T-helper 1 cell treated with Interleukin-12 subunit alpha and Interleukin-12 subunit beta and Interleukin-4 antibody, amounts not matched to agents 30 ng/mL and 1 ng/mL, for 36 hours (primary cell): ENCODE data around the gene WRNIP1. TPM values are rescaled to one million over a fixed set of nuclear protein-coding genes. Genes with fewer than 3 reads are reported as not detected.

Experiments
- intact Hi-C: fragments of 100-400 bp; cut with micrococcal nuclease; formaldehyde crosslinking; loops from one replicate; pipeline ENCODE4 v1.15.1; 2024
- total RNA-seq: library from RNA; stranded (reverse); gene quantifications from 2 replicates; pipeline ENCODE4 v1.2.3, GENCODE V29; 2022

Gene WRNIP1
- total RNA-seq, 1 donor from 2014 or later, result 45.6 TPM

DNA sequence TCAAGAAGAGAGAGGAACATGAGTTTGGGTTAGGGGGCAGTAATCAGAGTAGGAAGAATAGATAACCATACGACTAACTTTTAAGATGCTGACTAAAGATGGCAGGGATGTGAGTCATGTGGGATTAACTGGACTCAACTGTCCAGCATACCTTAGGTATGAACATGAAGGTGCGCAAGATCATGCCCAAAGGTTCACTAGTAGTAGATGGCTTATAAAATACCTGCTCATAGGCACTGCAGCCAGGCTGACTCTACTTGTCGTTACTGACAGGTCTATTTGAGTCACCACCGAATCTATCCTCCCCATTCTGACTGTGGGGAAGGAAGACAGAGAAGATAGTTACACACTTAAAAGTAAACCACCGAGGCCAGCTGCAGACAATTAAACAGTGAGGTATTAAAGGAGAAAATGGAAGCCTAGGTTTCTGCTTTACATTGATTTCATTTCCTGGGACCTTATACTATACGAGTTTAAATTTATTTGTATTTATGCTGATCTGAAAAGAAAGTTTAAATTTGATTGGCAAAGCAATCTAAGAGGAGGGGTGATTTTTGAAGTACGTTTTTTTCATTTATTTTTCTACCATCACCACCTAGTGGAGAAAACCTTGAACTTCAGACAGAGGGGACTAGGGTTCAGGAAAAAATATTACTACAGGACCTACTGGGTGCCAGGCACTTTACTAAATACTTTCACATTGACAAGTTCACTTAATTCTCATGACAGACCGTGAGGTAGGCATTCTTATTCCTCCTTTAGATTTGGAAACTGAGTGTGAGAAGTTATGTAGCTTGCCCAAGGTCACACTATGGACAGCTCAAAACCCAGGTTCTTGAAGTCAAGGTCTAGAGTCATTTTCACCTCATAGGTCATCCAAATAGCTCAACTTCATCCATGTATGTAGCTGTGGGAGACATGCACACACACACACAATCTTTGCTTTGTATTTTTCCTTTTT is 4.0 kb upstream of the WRNIP1 start:
- intact Hi-C loops, result loop anchor here (1.0 to 10.0 kb wide), 3 partner anchors 11 to 1084 kb away; partner anchors contain the start of genes FAM50B and MYLK4

- intact Hi-C loops, result loop anchor here (10.0 kb wide), 1 partner anchor 1082 kb away; the partner anchor contains the start of gene FAM50B
Observed at GRCh38 chr6:2762868-2763267, 2.3 kb upstream of the WRNIP1 start.

DNA sequence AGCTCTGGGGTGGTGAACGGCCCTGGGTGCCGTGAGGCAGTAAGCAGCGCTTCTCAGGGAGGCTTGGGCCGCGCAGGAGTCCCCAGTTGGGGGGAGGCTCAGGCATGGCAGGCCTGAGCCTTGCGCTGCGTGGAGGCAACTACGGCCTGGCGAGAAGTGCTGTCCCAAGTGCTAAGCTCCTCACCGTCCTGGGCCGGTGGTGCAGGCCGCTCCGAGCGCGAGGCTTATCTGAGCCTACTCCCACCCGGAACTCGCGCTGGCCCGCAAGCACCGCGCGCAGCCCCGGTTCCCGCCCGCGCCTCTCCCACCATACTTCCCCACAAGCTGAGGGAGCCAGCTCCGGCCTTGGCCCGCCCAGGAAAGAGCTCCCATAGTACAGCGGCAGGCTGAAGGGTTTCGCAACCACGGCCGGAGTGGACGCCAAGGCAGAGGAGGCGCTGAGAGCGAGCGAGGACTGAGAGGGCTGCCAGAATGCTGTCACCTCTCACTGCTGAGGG is 1.8 kb upstream of the WRNIP1 start:
- intact Hi-C loops, result loop anchor here (10.0 kb wide), 1 partner anchor 1081 kb away; the partner anchor contains the start of gene FAM50B

- intact Hi-C loops, result loop anchor here (1.0 to 10.0 kb wide), 6 partner anchors 222 to 1255 kb away; partner anchors contain the start of genes FAM50B, GMDS and TUBB2A
Observed at GRCh38 chr6:2763876-2764540, 1.2 kb upstream of the WRNIP1 start.

DNA sequence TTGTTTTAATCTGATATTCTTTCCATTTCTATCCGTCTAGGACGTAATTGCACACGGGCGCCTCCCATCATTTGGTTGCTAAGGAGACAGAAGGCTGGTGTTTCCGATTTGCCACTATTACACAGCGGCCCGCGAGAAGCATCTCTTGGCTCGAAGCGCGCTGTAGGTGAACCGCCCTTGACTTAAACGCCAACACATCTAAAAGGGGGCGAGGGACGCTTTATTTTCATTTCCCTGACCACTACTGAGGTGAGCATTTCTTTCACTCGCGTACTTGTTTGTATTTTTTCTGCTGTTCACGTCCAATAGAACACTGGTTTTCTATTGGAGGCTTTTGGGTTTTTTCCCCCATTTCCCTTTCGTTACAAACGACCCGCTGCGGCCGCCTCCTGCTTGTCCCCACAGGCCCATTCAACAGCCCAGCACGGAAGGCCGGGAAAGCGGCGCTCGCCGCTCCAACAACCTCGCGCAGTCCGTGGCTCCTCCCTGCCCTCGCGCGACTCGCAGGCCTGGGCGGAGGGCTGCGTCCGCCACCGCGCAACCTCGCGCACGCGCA is 505 bp upstream of the WRNIP1 start:
- intact Hi-C loops, result loop anchor here (1.0 to 10.0 kb wide), 18 partner anchors 29 to 1373 kb away; partner anchors contain the start of genes BPHL, ECI2, FAM50B and GMDS

DNA sequence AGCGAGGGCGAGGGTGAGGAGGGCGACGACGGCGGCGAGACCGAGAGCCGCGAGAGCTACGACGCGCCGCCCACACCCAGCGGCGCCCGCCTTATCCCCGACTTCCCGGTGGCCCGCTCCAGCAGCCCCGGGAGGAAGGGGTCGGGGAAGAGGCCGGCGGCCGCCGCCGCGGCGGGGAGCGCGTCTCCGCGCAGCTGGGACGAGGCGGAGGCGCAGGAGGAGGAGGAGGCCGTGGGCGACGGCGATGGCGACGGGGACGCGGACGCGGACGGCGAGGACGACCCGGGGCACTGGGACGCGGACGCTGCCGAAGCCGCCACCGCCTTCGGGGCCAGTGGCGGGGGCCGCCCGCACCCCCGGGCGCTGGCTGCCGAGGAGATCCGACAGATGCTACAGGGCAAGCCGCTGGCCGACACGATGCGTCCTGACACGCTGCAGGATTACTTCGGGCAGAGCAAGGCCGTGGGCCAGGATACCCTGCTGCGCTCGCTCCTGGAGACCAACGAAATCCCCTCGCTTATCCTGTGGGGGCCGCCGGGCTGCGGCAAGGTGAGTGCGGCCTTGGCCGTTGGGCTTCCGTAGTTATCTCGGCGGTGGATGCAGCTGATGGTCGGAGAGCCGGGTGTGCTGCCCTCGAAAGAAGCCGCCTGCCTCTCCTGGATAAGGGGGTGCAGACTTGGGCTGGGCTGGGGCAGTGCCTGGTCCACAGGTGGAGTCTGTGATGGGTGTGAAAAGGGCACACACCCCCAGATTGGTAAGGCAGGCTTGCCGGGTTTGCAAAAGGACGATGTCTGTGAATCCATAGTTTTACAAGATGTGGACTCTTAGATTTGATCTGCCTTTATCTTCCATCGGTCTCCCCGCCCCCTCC is 938 bp downstream of the WRNIP1 start:
- intact Hi-C loops, result loop anchor here (1.0 to 10.0 kb wide), 16 partner anchors 27 to 1371 kb away; partner anchors contain the start of genes BPHL, ECI2, FAM50B and RIPK1

- intact Hi-C loops, result loop anchor here (5.0 to 10.0 kb wide), 2 partner anchors 1078 to 1370 kb away; partner anchors contain the start of genes ECI2 and FAM50B
Observed at GRCh38 chr6:2766767-2767656, 1.8 kb downstream of the WRNIP1 start.

DNA sequence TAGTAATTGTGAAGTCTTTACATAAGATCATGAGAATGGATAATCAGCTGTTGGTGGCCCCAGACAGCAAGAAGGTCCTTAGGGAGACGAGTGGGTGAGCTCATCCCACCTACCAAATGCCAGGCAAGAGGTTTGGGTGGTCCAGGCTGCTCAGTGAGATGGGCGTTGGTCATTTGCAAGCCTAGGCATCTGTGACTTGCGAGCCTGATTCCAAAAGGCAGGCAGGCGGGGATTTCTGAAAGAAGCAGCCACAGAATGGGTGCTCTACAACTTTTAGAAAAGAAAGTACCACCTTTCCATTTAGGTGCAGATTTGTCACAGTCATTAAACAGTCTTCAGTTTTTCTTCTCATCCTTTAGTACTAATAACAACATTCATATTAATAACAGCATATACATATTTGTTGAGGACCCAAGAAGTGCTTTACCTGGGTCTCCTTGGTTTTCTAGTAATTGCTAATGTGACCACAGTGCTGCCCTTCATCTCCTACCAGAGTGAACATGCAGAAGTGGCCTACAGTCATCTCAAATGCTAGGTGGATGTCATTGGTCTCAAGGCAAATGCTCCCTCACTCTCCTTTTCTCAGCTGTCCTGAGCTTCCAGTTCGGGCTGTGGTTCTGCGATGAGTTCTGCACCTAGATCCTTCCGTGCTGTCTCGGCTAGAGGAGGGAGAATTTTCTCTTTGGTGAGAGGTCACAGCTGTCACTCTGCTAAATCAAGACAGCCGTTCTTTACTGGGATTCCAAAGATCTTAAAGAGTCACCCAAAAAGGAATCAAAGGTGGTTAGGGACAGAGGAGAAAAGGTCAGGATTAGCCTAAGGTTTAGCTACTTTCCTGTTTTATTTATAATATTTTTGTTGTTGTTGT is 2.7 kb downstream of the WRNIP1 start:
- intact Hi-C loops, result loop anchor here (5.0 to 10.0 kb wide), 2 partner anchors 1077 to 1369 kb away; partner anchors contain the start of genes ECI2 and FAM50B

- intact Hi-C loops, result loop anchor here (5.0 to 10.0 kb wide), 2 partner anchors 1076 to 1369 kb away; partner anchors contain the start of genes ECI2 and FAM50B
Observed at GRCh38 chr6:2768696-2769095, 3.5 kb downstream of the WRNIP1 start.

DNA sequence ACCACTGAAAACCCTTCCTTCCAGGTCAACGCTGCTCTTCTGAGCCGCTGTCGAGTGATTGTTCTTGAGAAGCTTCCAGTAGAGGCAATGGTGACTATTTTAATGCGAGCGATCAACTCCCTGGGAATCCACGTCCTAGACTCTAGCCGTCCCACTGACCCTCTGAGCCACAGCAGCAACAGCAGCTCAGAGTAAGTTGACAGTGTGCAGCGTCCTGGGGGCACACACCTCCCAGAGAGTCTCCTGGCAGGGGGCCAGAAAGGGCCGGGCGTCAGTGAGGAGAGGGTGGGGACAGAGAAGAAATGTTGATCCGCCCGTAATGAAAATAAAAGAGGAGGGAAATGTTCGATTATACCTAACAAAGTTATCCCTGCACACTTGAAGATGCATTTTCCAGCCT is 5.0 kb downstream of the WRNIP1 start:
- intact Hi-C loops, result no loop called here

- intact Hi-C loops, result no loop called here
Observed at GRCh38 chr6:2771079-2771478, 5.9 kb downstream of the WRNIP1 start.

- intact Hi-C loops, result no loop called here
Observed at GRCh38 chr6:2772840-2773239, 7.6 kb downstream of the WRNIP1 start.

DNA sequence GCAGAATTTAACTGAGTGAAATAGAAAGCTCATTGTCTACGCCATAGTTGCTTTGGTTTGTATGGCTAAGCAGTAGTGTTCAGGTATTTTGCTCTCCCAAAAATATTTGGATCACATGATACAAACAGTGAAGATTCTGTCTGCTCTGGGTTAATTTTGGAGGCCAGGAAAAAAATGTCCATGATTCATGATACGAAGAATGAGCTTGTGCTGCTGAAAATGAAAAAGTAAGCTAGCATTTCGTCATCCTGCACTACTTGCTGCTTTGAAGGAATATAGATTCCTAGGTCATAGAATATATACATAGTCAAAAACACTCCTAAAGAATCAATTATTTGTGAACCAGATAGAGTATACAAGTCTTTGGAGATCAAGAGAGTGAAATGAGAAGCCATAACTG is 8.3 kb downstream of the WRNIP1 start:
- intact Hi-C loops, result no loop called here

GRCh38 chr6:2775003-2775402 is 9.8 kb downstream of the WRNIP1 start:
- intact Hi-C loops, result no loop called here

DNA sequence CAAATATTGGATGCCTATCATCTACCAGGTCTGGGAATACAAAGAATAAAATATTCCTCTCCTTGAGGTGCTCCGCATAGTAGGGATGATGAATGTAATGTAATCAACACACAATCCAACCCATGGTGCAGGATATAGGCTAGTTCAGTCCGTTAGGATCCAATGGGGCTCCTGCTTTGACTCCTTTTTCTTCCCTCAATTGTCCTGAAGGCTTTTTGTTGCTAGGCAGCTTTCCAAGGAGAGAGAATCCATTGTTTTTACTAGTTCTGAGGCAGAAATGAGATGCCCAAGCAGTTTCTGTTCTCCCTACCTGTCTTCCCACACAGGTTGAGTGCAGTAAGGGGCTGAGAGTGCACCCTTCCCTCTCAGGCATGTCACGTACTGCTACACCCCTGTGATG is 12.1 kb downstream of the WRNIP1 start:
- intact Hi-C loops, result no loop called here

- intact Hi-C loops, result no loop called here
Observed at GRCh38 chr6:2780102-2780737, 15.0 kb downstream of the WRNIP1 start.

DNA sequence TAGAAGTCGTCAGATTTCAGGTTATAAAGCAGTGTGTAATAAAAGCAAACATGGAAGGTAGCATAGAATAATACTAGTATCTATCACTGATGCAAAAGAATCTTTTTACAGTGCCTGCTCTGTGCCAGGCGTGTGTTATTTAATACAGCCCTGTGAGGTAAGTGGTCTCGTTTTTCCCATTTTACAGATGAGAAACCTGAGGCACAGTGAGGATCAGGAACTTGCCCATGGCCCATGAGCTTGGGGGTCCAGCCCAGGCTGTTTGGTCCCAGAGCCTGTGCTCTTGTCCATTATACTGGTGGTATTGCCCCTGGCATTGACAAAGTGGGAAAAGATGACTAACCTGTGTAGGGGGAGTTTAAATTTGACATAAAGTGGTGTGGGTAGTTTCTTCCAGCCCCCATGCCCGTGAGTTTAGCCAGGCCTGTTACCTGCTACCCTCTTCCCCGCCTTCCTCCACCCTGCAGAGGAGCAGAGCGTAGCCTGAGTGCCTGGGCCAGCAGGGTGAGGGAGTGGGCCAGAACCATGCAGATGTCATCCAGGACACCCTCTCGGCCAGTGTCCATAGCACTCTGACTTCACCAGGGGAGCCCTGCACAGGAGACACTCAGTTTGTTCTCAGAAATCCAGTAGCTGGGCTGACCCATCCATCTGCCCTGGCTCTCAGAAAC is 16.6 kb downstream of the WRNIP1 start:
- intact Hi-C loops, result no loop called here
